Measurements from ENCODE around the gene PPARG. TPM values are rescaled to one million over a fixed set of nuclear protein-coding genes. Genes with fewer than 3 reads are reported as not detected.

PPARG gene
- total and polyA plus RNA-seq, 2 of the 8 experiments (the other 6 are each of a cell fraction or from before 2014, with no cell fraction given) = 0.06 TPM; not detected in 1

- CTCF ChIA-PET (ENCODE audit: partially characterized antibody) = interaction anchor here (0.8 to 0.9 kb wide), 3 partner anchors 19 to 243 kb away, joined by 3 read pairs; no protein-coding TSS in a partner anchor
- TF ChIP-seq NRF1 (IDR thresholded peaks at IDR 0.05; ENCODE audit: low read depth, low read length) (no peak), KDM4A (IDR thresholded peaks at IDR 0.05; ENCODE audit: low read depth, low read length, severe bottlenecking) (no peak), PHF8 (conservative IDR thresholded peaks at IDR 0.05; ENCODE audit: low read depth, low read length) (no peak), BACH1 (IDR thresholded peaks at IDR 0.05; ENCODE audit: low read length) (no peak), E2F6 (IDR thresholded peaks at IDR 0.05) (no peak), RFX5 (IDR thresholded peaks at IDR 0.05; ENCODE audit: borderline replicate concordance, low read depth, low read length) (no peak), EP300 (IDR thresholded peaks at IDR 0.05; ENCODE audit: borderline replicate concordance in 1 of 2, low read depth in 2 of 2, low read length in 2 of 2) (no peak), SP4 (IDR thresholded peaks at IDR 0.05; ENCODE audit: low read length) (no peak), RAD21 (IDR thresholded peaks at IDR 0.05 in 1 of 2, conservative IDR thresholded peaks at IDR 0.05 in 1 of 2; ENCODE audit: low read depth in 2 of 2, low read length in 2 of 2) (no peak), EZH2 (IDR thresholded peaks at IDR 0.05; ENCODE audit: low read depth, low read length, severe bottlenecking) (no peak), CHD1 (IDR thresholded peaks at IDR 0.05; ENCODE audit: low read depth, low read length) (no peak)
These were observed 137.1 kb downstream of the PPARG start for GRCh38 chr3:12425850-12426579.

More at GRCh38 chr3:12425850-12426579, 137.1 kb downstream of the PPARG start:
- H3K56ac ChIP-seq (replicated peaks; ENCODE audit: insufficient read length, low read depth, low read length) = no peak overlapping the region
- H3K23ac ChIP-seq (ENCODE audit: insufficient read length) = no peak overlapping the region
- H3K27me3 ChIP-seq (replicated peaks in 1 of 4; ENCODE audit: control insufficient read depth in 3 of 4, extremely low read depth in 1 of 4, insufficient read depth in 3 of 4, low read length in 3 of 4) = no peaks in the 10 kb centered on the region
- peak overlapping the region; percentile 5; the same call in 1 of the 2 replicates for H3K18ac ChIP-seq (ENCODE audit: extremely low read depth, low read length)
- no peak overlapping the region for H3K14ac ChIP-seq (ENCODE audit: insufficient read length)
- no peak overlapping the region for H3K27ac ChIP-seq (ENCODE audit: low read depth, low read length)
- H2BK12ac ChIP-seq (ENCODE audit: low read depth, low read length) = peak overlapping the region; percentile 70; the same call in 1 of the 2 replicates
- no peak overlapping the region for H2BK20ac ChIP-seq (ENCODE audit: low read length)
- H4K8ac ChIP-seq (ENCODE audit: extremely low read depth, insufficient read depth, low read length) = no peak overlapping the region
- peak overlapping the region in 1 of 2 experiments; percentile 30; a peak in 1 of 4 replicates for H3K4me2 ChIP-seq (ENCODE audit: insufficient read depth in 1 of 2, low read depth in 2 of 2, low read length in 2 of 2)
- WGBS, 2 experiments (ENCODE audit: extremely low coverage in 1 of 2, insufficient coverage in 1 of 2, insufficient read length in 1 of 2, insufficient replicate concordance in 2 of 2, low coverage in 1 of 2, low lambda C conversion rate in 2 of 2, missing lambda C conversion rate in 1 of 2) = 66% methylated on average over 11 of the region's 11 CpGs; no CpG with 5 or more reads in 1 of the 2 experiments
- H3K79me1 ChIP-seq (ENCODE audit: low read depth, low read length) = no peaks in the 10 kb centered on the region
- H4K20me1 ChIP-seq (replicated peaks in 1 of 2; ENCODE audit: control insufficient read depth in 1 of 2, insufficient read depth in 2 of 2, low read length in 2 of 2) = no peaks in the 10 kb centered on the region
- H3K4ac ChIP-seq (replicated peaks; ENCODE audit: insufficient read length, low read depth, low read length) = no peak overlapping the region
- no peak overlapping the region for H3K4me3 ChIP-seq (ENCODE audit: extremely low read depth in 1 of 4, insufficient read depth in 2 of 4, low read depth in 3 of 4, low read length in 4 of 4)
- DNase-seq (ENCODE audit: low read depth in 1 of 2, low spot score in 2 of 2) (peak in 1 of 2 experiments; percentile 55), FAIRE-seq (no peak)
- no peak overlapping the region for H2BK5ac ChIP-seq (ENCODE audit: low read depth, low read length)
- H3K23me2 ChIP-seq (ENCODE audit: low read depth, low read length) = no peaks in the 10 kb centered on the region
- H2BK15ac ChIP-seq (ENCODE audit: low read length) = no peak overlapping the region; the same call in 1 of the 2 replicates
- peaks cover 0 to 8% (median 6%) of the 10 kb centered on the region in 4 experiments; a peak in 4 of 7 replicates for H3K4me1 ChIP-seq (replicated peaks in 1 of 4; ENCODE audit: control insufficient read depth in 3 of 4, insufficient read depth in 4 of 4, low read length in 3 of 4)
- peak overlapping the region; percentile 5 for H4K91ac ChIP-seq (replicated peaks; ENCODE audit: insufficient read length, low read length)
- H2BK120ac ChIP-seq (replicated peaks; ENCODE audit: low read depth, low read length) = no peak overlapping the region
- no peak overlapping the region for H2AFZ ChIP-seq (ENCODE audit: low read length)
- no peaks in the 10 kb centered on the region for H3K36me3 ChIP-seq (ENCODE audit: control insufficient read depth in 2 of 4, insufficient read depth in 4 of 4, low read length in 3 of 4)
- H3K9me3 ChIP-seq (ENCODE audit: insufficient read depth in 2 of 2, low read depth in 1 of 2, low read length in 1 of 2) = no peaks in the 10 kb centered on the region
- H4K5ac ChIP-seq (ENCODE audit: insufficient read length, low read depth, low read length) = no peak overlapping the region
- no peak overlapping the region for H2AK5ac ChIP-seq (ENCODE audit: low read depth, low read length)
- POLR2A ChIA-PET (ENCODE audit: partially characterized antibody) = no interaction called here
- H3K9ac ChIP-seq (replicated peaks in 1 of 4; ENCODE audit: extremely low read depth in 1 of 4, low read depth in 3 of 4, low read length in 3 of 4) = no peak overlapping the region
- no peaks in the 10 kb centered on the region for H3K79me2 ChIP-seq (ENCODE audit: control insufficient read depth in 1 of 2, insufficient read depth in 2 of 2, low read length in 2 of 2)
